WTC11 (cell line): Measurements from ENCODE around the gene ABTB2.

Experiments used
- ATF2 ChIP-seq: sonication (generic); formaldehyde crosslinking; IDR thresholded peaks from 2 replicates; pipeline ENCODE4 v1.8.1; 2022; ENCODE audit warnings: low read depth, missing genetic modification reagents, borderline replicate concordance
- CTCF ChIP-seq: fragments of 200-600 bp; IDR thresholded peaks from 2 replicates; pipeline ENCODE4 v1.8.0; 2022; ENCODE audit warnings: antibody characterized with exemption
- SMAD3 ChIP-seq: sonication (generic); formaldehyde crosslinking; IDR thresholded peaks from 2 replicates; pipeline ENCODE4 v1.8.0; 2022; ENCODE audit warnings: missing genetic modification reagents, mild to moderate bottlenecking, borderline replicate concordance
- STAT6 ChIP-seq: sonication (generic); formaldehyde crosslinking; conservative IDR thresholded peaks from 2 replicates; pipeline ENCODE4 v1.8.1; 2023; ENCODE audit warnings: mild to moderate bottlenecking, low read depth, missing genetic modification reagents, moderate library complexity
- TEAD1 ChIP-seq: sonication (generic); formaldehyde crosslinking; IDR thresholded peaks from 2 replicates; pipeline ENCODE4 v1.8.0; 2022; ENCODE audit warnings: mild to moderate bottlenecking, missing genetic modification reagents

- TF ChIP-seq STAT6 (no peak), TEAD1 (no peak), CTCF (no peak), ATF2 (no peak), SMAD3 (CRISPR knock-in tag) (no peak)
Observed at GRCh38 chr11:34207487-34208180, 150.2 kb downstream of the ABTB2 start.
